K562 (cell line): ENCODE measurements around the gene ABCG2. TPM values are rescaled to one million over a fixed set of nuclear protein-coding genes. Genes with fewer than 3 reads are reported as not detected.

Experiments
- ATAC-seq: fragments of 200-7000 bp; cut with Tn5 transposase; 3 replicates; pipeline ENCODE4 v1.9.1; 2020; ENCODE audit warnings: moderate library complexity
- BruUV-seq: library from RNA; stranded (reverse); fragments of 400-500 nt; replicated peaks from 2 replicates; lab custom pipeline; 2021; lab: Mats Ljungman, UMichigan
- CTCF ChIA-PET: fragments of 300-600 bp; formaldehyde crosslinking; extraction: SDS; loops from one replicate; lab custom pipeline; 2021; ENCODE audit warnings: low intra/inter-chr PET ratio; lab: Yijun Ruan, JAX
- POLR2A ChIA-PET: fragments of 300-600, 350-650 bp; sonication (Branson Sonifier 250); formaldehyde crosslinking; extraction: SDS; loops from one replicate; lab custom pipeline; 2021; ENCODE audit warnings: antibody characterized with exemption, inconsistent platforms; lab: Yijun Ruan, JAX
- DNase-seq, 4 experiments: peaks; one replicate each; pipeline versions ENCODE4 v3.0.0 to v3.0.0-alpha.2; 2011 to 2018; ENCODE audit warnings: low spot score in 3 of 4, mixed read lengths in 3 of 4; ENCODE audit errors: extremely low read depth in 1 of 4
- FAIRE-seq: peaks from 2 replicates; lab custom pipeline; 2011; peaks lifted over from hg19 to GRCh38; lab: Jason Lieb, UNC
- H2AFZ ChIP-seq: 2 replicates; pipeline ENCODE4 v1.6.0; 2011; ENCODE audit warnings: low read depth, low read length, control low read depth, inconsistent platforms
- H3K27ac ChIP-seq: fragments of 200-600 bp; 3 replicates; pipeline ENCODE4 v1.8.0; 2011; ENCODE audit warnings: low read depth, mild to moderate bottlenecking, control low read depth, inconsistent platforms, low read length, moderate library complexity, mixed read lengths; ENCODE audit errors: extremely low read depth
- H3K27me3 ChIP-seq, 2 experiments: fragments of 300-600 bp in 1 of 2; 2 replicates in 1 of 2; 3 replicates in 1 of 2; pipeline versions ENCODE4 v1.6.0 to v1.8.0; 2011; ENCODE audit warnings: inconsistent platforms in 2 of 2, low read length in 2 of 2, mild to moderate bottlenecking in 1 of 2, mixed read lengths in 1 of 2, moderate library complexity in 1 of 2; ENCODE audit not compliant: control insufficient read depth in 2 of 2, insufficient read depth in 2 of 2
- H3K36me3 ChIP-seq: fragments of 300-600 bp; 3 replicates; pipeline ENCODE4 v1.8.0; 2011; ENCODE audit warnings: mild to moderate bottlenecking, low read length, inconsistent platforms; ENCODE audit not compliant: control insufficient read depth, insufficient read depth
- H3K4me1 ChIP-seq, 2 experiments: fragments of 200-600 bp in 1 of 2; replicated peaks in 1 of 2; 2 replicates in 1 of 2; 3 replicates in 1 of 2; pipeline versions ENCODE4 v1.5.1 to v1.8.0; 2011; ENCODE audit warnings: inconsistent platforms in 2 of 2, low read length in 2 of 2, mild to moderate bottlenecking in 1 of 2, mixed read lengths in 1 of 2, moderate library complexity in 1 of 2; ENCODE audit not compliant: control insufficient read depth in 2 of 2, insufficient read depth in 2 of 2
- H3K4me2 ChIP-seq: 2 replicates; pipeline ENCODE4 v1.6.1; 2011; ENCODE audit warnings: low read length, control low read depth, inconsistent platforms, mixed read lengths; ENCODE audit not compliant: insufficient read depth
- H3K4me3 ChIP-seq: fragments of 200-600 bp; sonication (generic), shearing (Covaris generic); 2 replicates; pipeline ENCODE4 v1.5.1; 2016; ENCODE audit warnings: control low read depth, inconsistent platforms
- H3K79me2 ChIP-seq: fragments of 200-600 bp; 3 replicates; pipeline ENCODE4 v1.8.0; 2011; ENCODE audit warnings: low read length, inconsistent platforms; ENCODE audit not compliant: control insufficient read depth, insufficient read depth
- H3K9ac ChIP-seq, 2 experiments: 2 replicates each; pipeline versions ENCODE4 v1.6.0 to v1.6.1; 2011; ENCODE audit warnings: low read depth in 2 of 2, low read length in 2 of 2, control low read depth in 1 of 2, inconsistent platforms in 1 of 2, mild to moderate bottlenecking in 1 of 2, mixed read lengths in 1 of 2; ENCODE audit not compliant: insufficient read depth in 1 of 2
- H3K9me1 ChIP-seq: one replicate; pipeline ENCODE4 v1.6.0; 2011; ENCODE audit warnings: inconsistent platforms, mild to moderate bottlenecking, low read length, moderate library complexity; ENCODE audit not compliant: control insufficient read depth, insufficient read depth
- H3K9me3 ChIP-seq: replicated peaks from 2 replicates; pipeline ENCODE4 v1.5.1; 2011; ENCODE audit warnings: low read depth, low read length, inconsistent platforms; ENCODE audit not compliant: control insufficient read depth, insufficient read depth
- H4K20me1 ChIP-seq: replicated peaks from 2 replicates; pipeline ENCODE4 v1.6.1; 2011; ENCODE audit warnings: low read length, inconsistent platforms, mixed read lengths; ENCODE audit not compliant: control insufficient read depth, insufficient read depth
- EP300 ChIP-seq: IDR thresholded peaks from 2 replicates; pipeline ENCODE4 v1.6.1; 2012; ENCODE audit warnings: low read length, improper control_type of control experiment
- FUS ChIP-seq: fragments of 200-400 bp; formaldehyde crosslinking; optimal IDR thresholded peaks from 2 replicates; pipeline ENCODE3; 2017; ENCODE audit warnings: low read depth, low read length
- HOXB6 ChIP-seq: fragments of 250-450 bp; sonication (Bioruptor Pico); IDR thresholded peaks from 2 replicates; pipeline ENCODE4 v1.5.1; 2022; ENCODE audit warnings: mild to moderate bottlenecking, borderline replicate concordance
- MXD1 ChIP-seq: fragments of 250-450 bp; sonication (Bioruptor Pico); IDR thresholded peaks from 2 replicates; pipeline ENCODE4 v1.8.0; 2021; ENCODE audit warnings: borderline replicate concordance, mild to moderate bottlenecking, moderate library complexity; ENCODE audit not compliant: poor library complexity, severe bottlenecking
- PHB ChIP-seq: fragments of 250-450 bp; sonication (Bioruptor Pico); IDR thresholded peaks from 2 replicates; pipeline ENCODE4 v1.5.0; 2021
- RBBP5 ChIP-seq: fragments of 200-600 bp; sonication (generic); IDR thresholded peaks from 2 replicates; pipeline ENCODE4 v1.6.1; 2012; ENCODE audit warnings: borderline replicate concordance, mild to moderate bottlenecking, low read length, control low read depth, inconsistent platforms; ENCODE audit not compliant: insufficient read depth, poor library complexity, severe bottlenecking
- SIX5 ChIP-seq, 2 experiments: IDR thresholded peaks; 2 replicates each; pipeline ENCODE4 v1.6.1; 2011; ENCODE audit warnings: low read length in 2 of 2, borderline replicate concordance in 1 of 2, low read depth in 1 of 2, mild to moderate bottlenecking in 1 of 2, moderate library complexity in 1 of 2; ENCODE audit not compliant: insufficient read depth in 1 of 2
- U2AF1 ChIP-seq: fragments of 200-400 bp; formaldehyde crosslinking; optimal IDR thresholded peaks from 2 replicates; pipeline ENCODE3; 2017; ENCODE audit warnings: mild to moderate bottlenecking, low read depth, low read length, moderate library complexity
- ZFP36 ChIP-seq: fragments of 150-350 bp; IDR thresholded peaks from 2 replicates; pipeline ENCODE4 v1.6.1; 2018; ENCODE audit warnings: low read length, low read depth; ENCODE audit not compliant: partially characterized antibody
- ZNF239 ChIP-seq: fragments of 250-450 bp; sonication (Bioruptor Pico); IDR thresholded peaks from 2 replicates; pipeline ENCODE4 v1.4.0; 2020; ENCODE audit warnings: mild to moderate bottlenecking
- ZNF512 ChIP-seq: IDR thresholded peaks from 2 replicates; pipeline ENCODE4 v1.6.1; 2016; ENCODE audit warnings: missing genetic modification characterization, missing compliant biosample characterization
- ZNF551 ChIP-seq: fragments of 250-450 bp; sonication (Bioruptor Pico); IDR thresholded peaks from 2 replicates; pipeline ENCODE4 v1.5.0; 2021; ENCODE audit warnings: mild to moderate bottlenecking, moderate library complexity
- ZNF79 ChIP-seq: fragments of 250-450 bp; sonication (Bioruptor Pico); IDR thresholded peaks from 2 replicates; pipeline ENCODE4 v1.4.0; 2020; ENCODE audit warnings: low read depth, mild to moderate bottlenecking, moderate library complexity
- WGBS: fragments of 100-300 bp; shearing (Covaris generic); methylation state at CpG from one replicate; pipeline ENCODE4 v1.1.6; 2016; ENCODE audit warnings: low coverage, mixed read lengths; ENCODE audit not compliant: insufficient coverage; ENCODE audit errors: missing lambda C conversion rate; 5-methylcytosine and 5-hydroxymethylcytosine counted together
- in situ Hi-C: fragments of 300-500 bp; cut with MboI; formaldehyde crosslinking; loops from 4 replicates; pipeline ENCODE4 v1.15.0; 2018; ENCODE audit warnings: inconsistent platforms, mixed read lengths
- intact Hi-C: fragments of 100-400 bp; cut with micrococcal nuclease; formaldehyde crosslinking; loops from 2 replicates; pipeline ENCODE4 v1.14.2; 2022
- polyA plus RNA-seq, 8 experiments: library from polyadenylated mRNA; depleted of rRNA in 4 of 8; stranded (reverse) in 5 of 8; unstranded in 3 of 8; fragments of >200 nt; fragmentation: Nextera tagmentation in 2 of 8; fragmentation: Illumina TruSeq in 1 of 8; extraction: Ambion mirVana in 2 of 8; extraction: Trizol in 1 of 8; gene quantifications; 2 replicates each; pipeline versions ENCODE4 v1.2.1 to v1.2.3, GENCODE V29; 2011 to 2014; ENCODE audit warnings: inconsistent platforms in 1 of 8, missing spikeins in 1 of 8
- total RNA-seq, 7 experiments: library from RNA; depleted of rRNA in 6 of 7; stranded (reverse); fragments of >200 nt in 6 of 7; fragmentation: Illumina TruSeq in 2 of 7; extraction: Trizol in 2 of 7; gene quantifications; 2 replicates each; pipeline versions ENCODE4 v1.2.1 to v1.2.3, GENCODE V29; 2011 to 2021; ENCODE audit warnings: low replicate concordance in 1 of 7
- TF ChIP-seq, protein P1 (sequence below): sonication (generic); formaldehyde crosslinking; IDR thresholded peaks from 2 replicates; pipeline ENCODE4 v1.8.0; 2022; ENCODE audit warnings: missing genetic modification reagents, mild to moderate bottlenecking, moderate library complexity, borderline replicate concordance

The ABCG2 gene
- total and polyA plus RNA-seq, 9 of the 15 experiments (the other 6 are each of a cell fraction or from before 2014, with no cell fraction given) = 0.01 to 0.36 (median 0.11) TPM; not detected in 4

GRCh38 chr4:88119943-88120342 is 38.5 kb downstream of the ABCG2 start (continued):
- no peak for TF ChIP-seq FUS
- TF ChIP-seq, protein P1, sequence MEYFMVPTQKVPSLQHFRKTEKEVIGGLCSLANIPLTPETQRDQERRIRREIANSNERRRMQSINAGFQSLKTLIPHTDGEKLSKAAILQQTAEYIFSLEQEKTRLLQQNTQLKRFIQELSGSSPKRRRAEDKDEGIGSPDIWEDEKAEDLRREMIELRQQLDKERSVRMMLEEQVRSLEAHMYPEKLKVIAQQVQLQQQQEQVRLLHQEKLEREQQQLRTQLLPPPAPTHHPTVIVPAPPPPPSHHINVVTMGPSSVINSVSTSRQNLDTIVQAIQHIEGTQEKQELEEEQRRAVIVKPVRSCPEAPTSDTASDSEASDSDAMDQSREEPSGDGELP (CRISPR knock-in tag) = no peak
- TF ChIP-seq ZFP36 = peak; percentile 75

- Histone ChIP-seq H3K4me2 (no peak overlapping the region), H2AFZ (no peak overlapping the region), H3K27me3 (no peaks in the 10 kb centered on the region; a peak in 1 of 5 replicates), H4K20me1 (no peaks in the 10 kb centered on the region), H3K79me2 (no peaks in the 10 kb centered on the region), H3K36me3 (no peaks in the 10 kb centered on the region), H3K27ac (no peak overlapping the region)
- DNase-seq (no peak), FAIRE-seq (no peak), ATAC-seq (no peak)
- no TSS peak for BruUV-seq
- in situ Hi-C loops = no loop called here
- CTCF ChIA-PET = no interaction called here
- TF ChIP-seq ZNF551 (CRISPR knock-in tag) = no peak
- no peak for TF ChIP-seq ZNF239 (CRISPR knock-in tag)
- no peak for TF ChIP-seq PHB (CRISPR knock-in tag)
- no peak for TF ChIP-seq SIX5 (IDR thresholded peaks at IDR 0.05; ENCODE audit: borderline replicate concordance in 1 of 2, insufficient read depth in 1 of 2, low read depth in 1 of 2, low read length in 2 of 2)
- TF ChIP-seq U2AF1 = no peak
- no peak for TF ChIP-seq HOXB6 (CRISPR knock-in tag)
- no peak for TF ChIP-seq RBBP5
- no peak for TF ChIP-seq MXD1
- TF ChIP-seq ZNF79 = no peak
- TF ChIP-seq EP300 = no peak
- no peak for TF ChIP-seq ZNF512 (tag)
- TF ChIP-seq, all 486 proteins: peak for 0
- intact Hi-C loops = no loop called here
- H3K9ac ChIP-seq = no peak overlapping the region
- WGBS = 0% methylated on average over 5 of the region's 5 CpGs
- POLR2A ChIA-PET = no interaction called here
- no peaks in the 10 kb centered on the region for H3K9me1 ChIP-seq
- no peak overlapping the region for H3K4me3 ChIP-seq
- H3K4me1 ChIP-seq = no peaks in the 10 kb centered on the region
- H3K9me3 ChIP-seq = no peaks in the 10 kb centered on the region; the same call in 1 of the 2 replicates
These were observed 42.9 kb downstream of the ABCG2 start for GRCh38 chr4:88115587-88115986.
